GM21381 (cell line): ENCODE data around the gene CADM3.

Experiments
- ATAC-seq: cut with Tn5 transposase; IDR thresholded peaks from one replicate; pipeline ENCODE4 v1.9.1; 2021; ENCODE audit warnings: mild to moderate bottlenecking, moderate library complexity; ENCODE audit not compliant: unreplicated experiment

The CADM3 gene

DNA sequence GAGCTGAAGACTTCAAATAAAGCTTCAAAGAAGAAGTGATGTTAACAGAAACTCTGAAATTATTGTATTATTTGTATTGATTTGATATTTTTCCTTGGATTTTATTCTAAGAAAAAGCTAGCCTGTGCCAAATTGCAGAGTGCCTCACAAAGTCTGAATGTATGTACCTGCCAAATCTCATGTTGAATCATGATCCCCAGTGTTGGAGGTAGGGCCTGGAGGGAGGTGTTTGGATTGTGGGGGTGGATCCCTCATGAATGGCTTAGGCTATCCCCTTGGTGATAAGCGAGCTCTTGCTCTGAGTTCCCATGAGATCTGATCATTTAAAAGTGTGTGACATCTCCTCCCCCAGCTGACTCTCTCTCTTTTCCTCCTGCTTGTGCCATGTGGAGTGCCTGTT is 76.9 kb downstream of the CADM3 start:
- no peak for ATAC-seq

DNA sequence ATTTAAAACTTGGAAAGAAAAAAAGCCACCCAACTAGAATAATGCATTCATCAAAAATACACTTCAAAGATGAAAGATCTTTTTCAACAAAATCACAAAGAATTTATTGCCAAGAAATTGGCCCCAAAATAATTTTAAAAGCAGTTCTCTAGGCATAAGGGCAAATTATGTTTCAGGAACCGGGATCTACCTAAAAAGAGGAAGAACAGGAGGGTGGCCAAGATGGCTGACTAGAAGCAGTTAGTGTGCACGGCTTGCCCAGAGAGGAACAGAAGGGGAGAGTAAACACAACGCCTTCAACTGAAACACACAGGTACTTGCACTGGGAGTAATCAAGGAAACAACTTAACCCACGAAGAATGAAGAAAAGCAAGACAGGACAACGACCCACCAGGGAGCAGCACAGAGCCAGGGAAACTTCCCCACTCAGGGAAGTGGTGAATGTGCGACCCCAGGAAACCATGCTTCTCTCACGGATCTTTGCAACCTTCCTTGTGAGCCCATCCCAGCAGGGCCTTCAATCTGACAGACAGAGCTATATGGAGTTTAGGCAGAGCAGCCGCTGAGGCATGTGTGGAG is 79.3 kb downstream of the CADM3 start:
- ATAC-seq = no peak
